Measurements from ENCODE around the gene KBTBD13.

KBTBD13 gene

DNA sequence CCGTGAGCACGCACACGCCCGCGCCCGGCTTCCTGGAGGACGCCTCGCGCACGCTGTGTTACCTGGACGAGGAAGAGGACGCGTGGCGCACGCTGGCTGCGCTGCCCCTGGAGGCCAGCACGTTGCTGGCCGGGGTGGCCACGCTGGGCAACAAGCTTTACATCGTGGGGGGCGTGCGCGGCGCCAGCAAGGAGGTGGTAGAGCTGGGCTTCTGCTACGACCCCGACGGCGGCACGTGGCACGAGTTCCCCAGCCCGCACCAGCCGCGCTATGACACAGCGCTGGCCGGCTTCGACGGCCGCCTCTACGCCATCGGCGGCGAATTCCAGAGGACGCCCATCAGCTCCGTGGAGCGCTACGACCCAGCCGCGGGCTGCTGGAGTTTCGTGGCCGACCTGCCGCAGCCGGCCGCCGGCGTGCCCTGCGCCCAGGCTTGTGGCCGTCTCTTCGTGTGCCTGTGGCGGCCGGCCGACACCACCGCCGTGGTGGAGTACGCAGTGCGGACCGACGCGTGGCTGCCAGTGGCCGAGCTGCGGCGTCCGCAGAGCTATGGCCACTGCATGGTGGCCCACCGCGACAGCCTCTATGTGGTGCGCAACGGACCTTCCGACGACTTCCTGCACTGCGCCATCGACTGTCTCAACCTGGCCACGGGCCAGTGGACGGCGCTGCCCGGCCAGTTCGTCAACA lies 890 bp downstream of the KBTBD13 start:
- DNase-seq (ENCODE audit: low read depth), result no peak
- TF ChIP-seq, protein P1, sequence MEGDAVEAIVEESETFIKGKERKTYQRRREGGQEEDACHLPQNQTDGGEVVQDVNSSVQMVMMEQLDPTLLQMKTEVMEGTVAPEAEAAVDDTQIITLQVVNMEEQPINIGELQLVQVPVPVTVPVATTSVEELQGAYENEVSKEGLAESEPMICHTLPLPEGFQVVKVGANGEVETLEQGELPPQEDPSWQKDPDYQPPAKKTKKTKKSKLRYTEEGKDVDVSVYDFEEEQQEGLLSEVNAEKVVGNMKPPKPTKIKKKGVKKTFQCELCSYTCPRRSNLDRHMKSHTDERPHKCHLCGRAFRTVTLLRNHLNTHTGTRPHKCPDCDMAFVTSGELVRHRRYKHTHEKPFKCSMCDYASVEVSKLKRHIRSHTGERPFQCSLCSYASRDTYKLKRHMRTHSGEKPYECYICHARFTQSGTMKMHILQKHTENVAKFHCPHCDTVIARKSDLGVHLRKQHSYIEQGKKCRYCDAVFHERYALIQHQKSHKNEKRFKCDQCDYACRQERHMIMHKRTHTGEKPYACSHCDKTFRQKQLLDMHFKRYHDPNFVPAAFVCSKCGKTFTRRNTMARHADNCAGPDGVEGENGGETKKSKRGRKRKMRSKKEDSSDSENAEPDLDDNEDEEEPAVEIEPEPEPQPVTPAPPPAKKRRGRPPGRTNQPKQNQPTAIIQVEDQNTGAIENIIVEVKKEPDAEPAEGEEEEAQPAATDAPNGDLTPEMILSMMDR (conservative IDR thresholded peaks at IDR 0.05; ENCODE audit: low read depth, low read length), result no peak
- H3K4me3 ChIP-seq (ENCODE audit: low read depth, low read length), result no peak overlapping the region

DNA sequence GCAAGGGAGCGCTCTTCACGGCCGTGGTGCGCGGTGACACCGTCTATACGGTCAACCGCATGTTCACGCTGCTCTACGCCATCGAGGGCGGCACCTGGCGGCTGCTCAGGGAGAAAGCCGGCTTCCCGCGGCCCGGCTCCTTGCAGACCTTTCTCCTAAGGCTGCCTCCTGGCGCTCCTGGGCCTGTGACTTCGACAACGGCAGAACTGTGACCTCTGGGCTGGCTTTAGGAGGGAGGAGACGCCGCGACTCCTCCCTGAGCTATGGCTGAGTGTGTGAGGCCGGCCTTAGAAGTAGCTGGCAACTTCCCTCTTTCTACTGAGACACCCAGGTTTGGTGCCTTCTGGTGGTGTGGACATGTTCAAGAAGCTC lies 1.4 kb downstream of the KBTBD13 start:
- DNase-seq (ENCODE audit: low read depth), result peak; percentile 67
- TF ChIP-seq, protein P1 (conservative IDR thresholded peaks at IDR 0.05; ENCODE audit: low read depth, low read length), result peak; percentile 80
- no peak overlapping the region for H3K4me3 ChIP-seq (ENCODE audit: low read depth, low read length)

DNA sequence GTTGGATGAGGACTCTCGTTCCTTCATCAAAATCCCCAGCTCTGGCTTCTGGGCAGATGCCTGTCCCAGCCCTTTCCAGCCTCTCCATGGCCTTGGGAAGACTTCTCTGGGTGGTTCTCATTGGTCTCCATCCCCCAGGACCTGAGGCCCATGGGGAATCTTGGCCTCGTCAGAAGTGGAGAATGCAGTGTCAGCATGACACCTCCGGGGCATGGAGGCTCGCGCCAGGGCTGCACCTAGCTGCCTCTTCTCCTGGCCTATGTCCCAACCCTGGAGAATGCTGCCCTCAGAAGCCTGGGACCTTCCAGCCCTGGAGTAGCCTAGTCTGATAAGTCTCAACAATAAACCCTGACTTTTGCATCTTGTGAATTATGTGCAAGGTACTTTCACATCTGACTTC lies 3.0 kb downstream of the KBTBD13 start:
- TF ChIP-seq, protein P1 (conservative IDR thresholded peaks at IDR 0.05; ENCODE audit: low read depth, low read length), result no peak
- no peak for DNase-seq (ENCODE audit: low read depth)
- H3K4me3 ChIP-seq (ENCODE audit: low read depth, low read length), result no peak overlapping the region

DNA sequence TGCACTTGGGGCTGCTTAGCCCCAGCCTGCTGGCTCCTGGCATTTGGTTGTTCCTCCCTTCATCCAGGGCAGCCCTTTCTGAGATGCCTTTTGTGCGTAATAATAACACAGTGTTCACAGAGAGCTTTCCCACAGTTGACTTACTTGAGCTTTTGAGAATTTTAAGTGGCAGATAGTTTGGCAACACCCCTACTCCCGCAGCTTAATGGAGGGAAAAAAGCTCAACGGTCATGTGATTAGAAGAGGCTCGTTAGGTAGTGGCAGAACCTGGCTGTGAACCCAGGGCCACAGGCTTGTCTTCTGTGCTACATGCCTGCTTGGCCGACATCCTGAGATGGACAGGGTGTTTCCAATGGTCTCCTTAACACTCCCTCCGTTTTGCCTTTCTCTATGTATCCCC lies 4.7 kb downstream of the KBTBD13 start:
- no peak for DNase-seq (ENCODE audit: low read depth)
- TF ChIP-seq, protein P1 (conservative IDR thresholded peaks at IDR 0.05; ENCODE audit: low read depth, low read length), result no peak

DNA sequence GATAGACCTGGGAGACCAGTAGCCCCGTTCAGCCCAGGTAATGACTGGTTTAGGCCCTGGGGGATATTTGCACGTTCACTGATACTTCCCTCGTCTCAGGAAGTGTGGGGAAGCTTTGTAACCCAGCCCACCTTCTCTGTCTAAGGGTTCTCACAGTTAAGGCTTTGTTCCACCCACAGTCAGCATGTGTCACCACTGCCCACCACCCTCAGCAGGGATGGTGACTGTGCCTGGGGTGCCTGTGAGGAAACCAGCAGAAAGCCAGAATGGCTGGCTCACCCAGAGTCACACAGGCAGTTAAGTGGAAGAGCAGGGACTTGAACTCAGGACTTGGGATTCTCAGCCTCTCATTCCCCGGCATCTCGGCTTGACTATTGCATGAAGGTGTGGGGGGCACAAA lies 5.2 kb downstream of the KBTBD13 start:
- TF ChIP-seq, protein P1 (conservative IDR thresholded peaks at IDR 0.05; ENCODE audit: low read depth, low read length), result no peak
- no peak overlapping the region for H3K4me3 ChIP-seq (ENCODE audit: low read depth, low read length)
- no peak for DNase-seq (ENCODE audit: low read depth)

More for the DNA sequence above, 4.7 kb downstream of the KBTBD13 start:
- no peak overlapping the region for H3K4me3 ChIP-seq (ENCODE audit: low read depth, low read length)

DNA sequence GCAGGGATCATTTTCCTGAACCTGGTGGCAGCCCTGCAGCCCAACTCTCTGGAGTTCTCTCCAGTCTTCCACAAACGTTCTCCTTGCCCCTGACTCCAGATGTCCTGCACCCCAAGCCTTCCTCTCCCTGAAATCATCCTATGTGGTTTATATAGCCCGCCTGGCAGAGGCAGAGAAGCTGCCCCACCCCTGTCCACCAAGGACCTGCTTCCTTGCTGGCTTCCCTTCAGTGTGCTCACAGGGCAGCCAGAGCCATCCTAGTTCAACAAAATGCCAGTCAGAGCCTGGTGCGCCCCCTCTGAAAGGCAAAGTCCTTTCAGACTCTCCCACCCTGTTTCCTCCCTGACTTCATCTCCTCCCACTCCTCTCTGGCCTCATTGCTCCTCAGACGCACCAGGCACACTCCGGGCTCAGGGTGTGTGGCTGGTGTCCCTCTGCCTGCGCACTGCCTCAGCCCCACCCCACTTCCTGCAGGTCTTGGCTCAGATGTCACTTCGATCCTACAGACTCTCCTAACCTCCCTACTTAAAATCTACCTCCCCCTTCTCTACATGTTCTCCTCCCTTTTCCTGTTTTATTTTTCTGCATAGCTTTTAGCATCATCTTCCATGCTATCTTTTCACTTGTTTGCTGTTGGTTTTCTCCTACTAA lies 5.9 kb downstream of the KBTBD13 start:
- TF ChIP-seq, protein P1 (conservative IDR thresholded peaks at IDR 0.05; ENCODE audit: low read depth, low read length), result no peak
- DNase-seq (ENCODE audit: low read depth), result no peak
- no peak overlapping the region for H3K4me3 ChIP-seq (ENCODE audit: low read depth, low read length)

DNA sequence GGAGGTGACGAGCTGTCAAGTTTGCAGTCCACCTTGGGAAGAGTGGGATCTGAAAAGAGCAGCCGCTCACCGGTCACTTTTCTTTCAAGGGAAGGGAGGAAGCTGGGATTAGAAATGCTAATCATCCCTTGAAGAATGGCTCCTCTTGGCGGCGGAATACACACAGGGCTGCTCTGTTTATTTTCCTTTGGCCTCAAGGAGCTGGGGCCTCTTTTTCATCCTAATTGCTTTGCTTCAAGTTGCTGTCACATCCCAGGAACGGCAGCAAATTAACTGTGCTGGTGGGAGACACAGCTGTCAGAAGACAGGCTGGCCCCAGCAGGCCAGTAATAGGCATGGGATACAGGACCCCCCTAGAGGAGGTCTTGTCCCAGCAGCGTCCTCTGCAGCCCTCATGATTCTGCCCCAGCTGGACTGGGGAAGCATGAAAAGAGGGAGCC lies 6.7 kb downstream of the KBTBD13 start:
- TF ChIP-seq, protein P1 (conservative IDR thresholded peaks at IDR 0.05; ENCODE audit: low read depth, low read length), result peak; percentile 74
- DNase-seq (ENCODE audit: low read depth), result peak; percentile 72
- no peak overlapping the region for H3K4me3 ChIP-seq (ENCODE audit: low read depth, low read length)
